Gastrocnemius medialis (tissue), 4 donors: Measurements from ENCODE around the gene FBXL13. TPM values are rescaled to one million over a fixed set of nuclear protein-coding genes. Genes with fewer than 3 reads are reported as not detected.

ENCODE experiments used
- ATAC-seq, 2 donors: fragments of 150-250 bp; one replicate each; pipeline ENCODE4 v1.9.1; 2016
- DNase-seq, 2 donors: peaks; one replicate each; pipeline ENCODE4 v3.0.0-alpha.2; 2019
- H3K27ac ChIP-seq, 4 donors: fragments of 200-600 bp; sonication (generic); 1 replicate in 1 of 4; 2 replicates in 3 of 4; pipeline ENCODE4 v1.5.1; 2016 to 2018; ENCODE audit warnings: mild to moderate bottlenecking in 2 of 4, moderate library complexity in 1 of 4
- H3K27me3 ChIP-seq, 3 donors: fragments of 200-600 bp; sonication (generic) in 2 of 3; 1 replicate in 1 of 3; 2 replicates in 2 of 3; pipeline versions ENCODE4 v1.5.1 to v1.6.0; 2016 to 2019; ENCODE audit warnings: mild to moderate bottlenecking in 1 of 3, moderate library complexity in 1 of 3
- H3K36me3 ChIP-seq, 2 donors: fragments of 200-600 bp; sonication (generic) in 1 of 2; one replicate each; pipeline ENCODE4 v1.5.1; 2017 to 2018
- H3K4me1 ChIP-seq, 2 donors: fragments of 200-600 bp; sonication (generic) in 1 of 2; one replicate each; pipeline ENCODE4 v1.5.1; 2016 to 2017; ENCODE audit warnings: mild to moderate bottlenecking in 2 of 2
- H3K4me3 ChIP-seq, 4 donors: fragments of 200-600 bp; sonication (generic) in 3 of 4; 1 replicate in 1 of 4; 2 replicates in 3 of 4; pipeline ENCODE4 v1.5.1; 2016 to 2019; ENCODE audit warnings: mild to moderate bottlenecking in 2 of 4
- H3K9me3 ChIP-seq, 3 donors: fragments of 200-600 bp; sonication (generic) in 2 of 3; 1 replicate in 1 of 3; 2 replicates in 2 of 3; pipeline ENCODE4 v1.5.1; 2016 to 2019
- POLR2A ChIP-seq, 2 donors: fragments of 450-650 bp; IDR thresholded peaks; one replicate each; pipeline ENCODE4 v1.6.1; 2017; ENCODE audit warnings: antibody characterized with exemption in 2 of 2, mild to moderate bottlenecking in 2 of 2, moderate library complexity in 2 of 2
- in situ Hi-C, 4 donors: fragments of 200-750 bp; cut with MboI; loops; one replicate each; pipeline versions ENCODE4 v1.15.0 to v1.8.0; 2017; ENCODE audit warnings: low sequenced_read_pairs in 4 of 4
- intact Hi-C: fragments of 100-400 bp; cut with DNase I; formaldehyde crosslinking; loops from one replicate; pipeline ENCODE4 v1.15.1; 2023; ENCODE audit warnings: low total_unique reads
- total RNA-seq, 4 donors: library from RNA; depleted of rRNA; stranded (reverse); fragments of >200 nt; gene quantifications; one replicate each; pipeline versions ENCODE4 v1.1.0 to v1.2.3, GENCODE V29; 2016
- TF ChIP-seq, protein P1 (sequence below), 5 experiments: fragments of 450-650 bp in 3 of 5; fragments of 200-600 bp in 2 of 5; sonication (generic) in 2 of 5; IDR thresholded peaks in 4 of 5; conservative IDR thresholded peaks in 1 of 5; 1 replicate in 4 of 5; 2 replicates in 1 of 5; pipeline ENCODE4 v1.5.1; 2016 to 2019; ENCODE audit warnings: antibody characterized with exemption in 5 of 5, mild to moderate bottlenecking in 3 of 5, moderate library complexity in 3 of 5

FBXL13 gene
- total RNA-seq, 4 donors from 2014 or later, result 0.26 TPM; not detected in 3

DNA sequence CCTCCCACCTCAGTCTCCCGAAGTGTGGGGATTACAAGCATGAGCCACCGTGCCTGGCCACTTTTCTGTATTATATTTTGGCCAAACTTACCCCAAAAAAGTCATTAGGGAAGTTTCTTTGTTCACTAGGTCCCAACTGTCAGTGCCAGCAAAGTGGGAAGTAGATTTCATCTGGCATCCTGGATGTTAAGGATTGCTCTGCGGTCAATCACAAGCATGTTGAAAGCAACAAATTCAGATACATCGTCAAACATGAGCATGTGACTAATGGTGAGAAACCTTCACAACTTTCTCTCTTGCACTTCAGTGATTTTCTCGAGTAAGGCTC is 176.1 kb downstream of the FBXL13 start:
- intact Hi-C loops (no loop called here), in situ Hi-C loops (no loop called here)
- no peaks in the 10 kb centered on the region for H3K36me3 ChIP-seq
- TF ChIP-seq POLR2A (IDR thresholded peaks at IDR 0.05), result no peak
- ATAC-seq, result no peak
- no peak overlapping the region for H3K4me3 ChIP-seq
- no peaks in the 10 kb centered on the region for H3K4me1 ChIP-seq
- H3K27ac ChIP-seq, result no peak overlapping the region
- no peaks in the 10 kb centered on the region for H3K9me3 ChIP-seq
- no peaks in the 10 kb centered on the region for H3K27me3 ChIP-seq
- DNase-seq, result no peak

DNA sequence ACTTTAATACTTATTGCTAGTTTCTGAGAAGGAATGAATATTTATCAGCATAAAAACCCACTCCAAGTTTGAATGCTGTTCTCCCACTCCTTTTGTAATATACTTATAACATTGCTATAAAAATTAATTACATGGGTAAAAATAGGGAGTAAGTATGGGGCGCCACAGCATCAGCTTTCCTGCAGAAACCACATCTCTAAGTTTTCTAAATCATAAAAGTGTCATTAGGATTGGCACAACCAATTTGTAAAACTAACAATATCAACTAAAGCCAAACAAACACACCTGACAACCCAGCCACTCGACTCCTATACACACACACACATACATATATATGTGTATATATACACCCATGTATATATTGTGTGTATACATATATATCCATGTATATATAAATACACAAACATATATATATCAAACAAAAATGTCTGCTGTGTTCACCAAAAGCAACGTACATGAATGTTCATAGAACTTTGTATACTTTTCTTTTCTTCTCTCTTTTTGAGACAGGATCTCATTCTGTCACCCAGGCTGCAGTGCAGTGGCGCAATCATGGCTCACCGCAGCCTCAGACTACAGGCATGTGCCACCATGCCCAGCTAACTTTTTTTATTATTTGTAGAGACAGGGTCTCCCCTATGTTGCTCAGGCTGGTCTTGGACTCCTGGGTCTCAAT is 176.6 kb downstream of the FBXL13 start:
- no peak for ATAC-seq
- H3K27me3 ChIP-seq, result no peaks in the 10 kb centered on the region
- no peak overlapping the region for H3K4me3 ChIP-seq
- no peaks in the 10 kb centered on the region for H3K36me3 ChIP-seq
- in situ Hi-C loops, result no loop called here
- no peak for DNase-seq
- TF ChIP-seq, protein P1, sequence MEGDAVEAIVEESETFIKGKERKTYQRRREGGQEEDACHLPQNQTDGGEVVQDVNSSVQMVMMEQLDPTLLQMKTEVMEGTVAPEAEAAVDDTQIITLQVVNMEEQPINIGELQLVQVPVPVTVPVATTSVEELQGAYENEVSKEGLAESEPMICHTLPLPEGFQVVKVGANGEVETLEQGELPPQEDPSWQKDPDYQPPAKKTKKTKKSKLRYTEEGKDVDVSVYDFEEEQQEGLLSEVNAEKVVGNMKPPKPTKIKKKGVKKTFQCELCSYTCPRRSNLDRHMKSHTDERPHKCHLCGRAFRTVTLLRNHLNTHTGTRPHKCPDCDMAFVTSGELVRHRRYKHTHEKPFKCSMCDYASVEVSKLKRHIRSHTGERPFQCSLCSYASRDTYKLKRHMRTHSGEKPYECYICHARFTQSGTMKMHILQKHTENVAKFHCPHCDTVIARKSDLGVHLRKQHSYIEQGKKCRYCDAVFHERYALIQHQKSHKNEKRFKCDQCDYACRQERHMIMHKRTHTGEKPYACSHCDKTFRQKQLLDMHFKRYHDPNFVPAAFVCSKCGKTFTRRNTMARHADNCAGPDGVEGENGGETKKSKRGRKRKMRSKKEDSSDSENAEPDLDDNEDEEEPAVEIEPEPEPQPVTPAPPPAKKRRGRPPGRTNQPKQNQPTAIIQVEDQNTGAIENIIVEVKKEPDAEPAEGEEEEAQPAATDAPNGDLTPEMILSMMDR (IDR thresholded peaks at IDR 0.05 in 4 of 5, conservative IDR thresholded peaks at IDR 0.05 in 1 of 5), result no peak
- TF ChIP-seq POLR2A (IDR thresholded peaks at IDR 0.05), result no peak
- H3K4me1 ChIP-seq, result peaks cover 0 to 2% of the 10 kb centered on the region in 2 donors
- H3K9me3 ChIP-seq, result no peaks in the 10 kb centered on the region
- intact Hi-C loops, result no loop called here
- no peak overlapping the region for H3K27ac ChIP-seq

DNA sequence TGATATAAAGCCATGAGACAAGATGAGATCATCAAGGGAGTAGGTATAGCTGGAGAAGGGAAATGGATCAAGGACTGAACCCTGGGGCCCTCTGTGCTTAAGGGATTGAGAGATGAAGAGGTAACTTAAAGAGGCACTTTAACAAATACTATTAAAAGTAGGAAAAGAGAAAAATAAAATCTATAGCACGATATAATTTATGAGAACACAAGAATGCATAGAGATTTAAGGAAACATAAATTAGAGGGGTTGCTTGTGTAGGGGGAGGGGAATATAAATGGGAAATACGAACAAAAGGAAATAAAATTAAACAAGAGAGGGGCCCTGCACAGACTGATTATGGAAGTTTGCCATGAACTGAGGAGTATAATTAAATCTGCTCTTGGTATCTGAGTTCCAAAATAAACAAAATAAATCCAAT is 177.4 kb downstream of the FBXL13 start:
- no peak overlapping the region for H3K27ac ChIP-seq
- H3K4me1 ChIP-seq, result peaks cover 0 to 10% of the 10 kb centered on the region in 2 donors
- H3K9me3 ChIP-seq, result no peaks in the 10 kb centered on the region
- intact Hi-C loops (no loop called here), in situ Hi-C loops (no loop called here)
- no peaks in the 10 kb centered on the region for H3K27me3 ChIP-seq
- no peak for TF ChIP-seq POLR2A (IDR thresholded peaks at IDR 0.05)
- TF ChIP-seq, protein P1 (IDR thresholded peaks at IDR 0.05 in 4 of 5, conservative IDR thresholded peaks at IDR 0.05 in 1 of 5), result no peak
- no peak for DNase-seq
- H3K4me3 ChIP-seq, result no peak overlapping the region
- no peak for ATAC-seq
- H3K36me3 ChIP-seq, result no peaks in the 10 kb centered on the region

DNA sequence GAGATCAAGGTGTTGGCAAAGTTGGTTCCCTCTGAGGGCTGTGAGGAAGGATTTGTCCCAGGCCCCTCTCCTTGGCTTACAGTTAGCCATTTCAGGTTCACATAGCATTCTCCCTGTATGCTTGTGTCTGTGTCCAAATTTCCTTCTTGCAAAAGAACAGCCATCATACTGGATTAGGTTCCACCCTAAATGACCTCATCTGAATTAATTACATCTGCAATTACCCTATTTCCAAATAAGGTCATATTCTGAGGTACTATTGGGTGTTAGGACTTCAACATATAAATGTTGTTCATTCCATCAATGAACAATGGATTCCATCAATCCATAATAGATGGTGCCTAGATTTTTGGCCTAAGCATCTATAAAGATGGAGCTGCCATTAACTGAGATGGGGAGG is 178.0 kb downstream of the FBXL13 start:
- no peak for DNase-seq
- intact Hi-C loops, result no loop called here
- H3K27ac ChIP-seq, result no peak overlapping the region

DNA sequence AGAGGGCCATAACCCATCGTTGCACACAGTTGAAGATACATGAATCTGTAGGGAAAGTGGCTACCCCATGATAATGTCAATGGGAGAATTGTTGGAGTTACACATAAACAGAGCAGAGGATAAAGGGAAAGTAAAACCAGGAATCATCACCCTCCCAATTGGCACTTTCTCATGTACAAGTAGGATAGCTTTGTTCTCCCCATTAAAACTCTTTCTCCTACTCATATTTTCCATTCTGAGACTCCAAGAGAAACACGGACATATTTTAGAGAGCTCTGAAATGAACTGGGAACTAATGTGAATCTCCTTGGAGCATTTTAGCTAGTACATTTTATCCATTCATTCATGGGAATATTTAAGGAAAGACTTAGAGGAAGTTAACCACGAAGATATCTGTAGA is 179.0 kb downstream of the FBXL13 start:
- peaks cover 4 to 22% of the 10 kb centered on the region in 2 donors for H3K4me1 ChIP-seq
- in situ Hi-C loops, result no loop called here
- no peak for ATAC-seq

More for the DNA sequence above, 178.0 kb downstream of the FBXL13 start:
- in situ Hi-C loops, result no loop called here
- no peaks in the 10 kb centered on the region for H3K27me3 ChIP-seq
- peaks cover 3 to 16% of the 10 kb centered on the region in 2 donors for H3K4me1 ChIP-seq
- TF ChIP-seq, protein P1 (IDR thresholded peaks at IDR 0.05 in 4 of 5, conservative IDR thresholded peaks at IDR 0.05 in 1 of 5), result no peak
- TF ChIP-seq POLR2A (IDR thresholded peaks at IDR 0.05), result no peak
- ATAC-seq, result no peak
- H3K4me3 ChIP-seq, result no peak overlapping the region
- no peaks in the 10 kb centered on the region for H3K9me3 ChIP-seq
- H3K36me3 ChIP-seq, result no peaks in the 10 kb centered on the region

More for the DNA sequence above, 179.0 kb downstream of the FBXL13 start:
- Histone ChIP-seq H3K4me3 (no peak overlapping the region), H3K9me3 (no peaks in the 10 kb centered on the region), H3K27me3 (no peaks in the 10 kb centered on the region), H3K27ac (no peak overlapping the region), H3K36me3 (no peaks in the 10 kb centered on the region)
- intact Hi-C loops, result no loop called here
- TF ChIP-seq POLR2A (IDR thresholded peaks at IDR 0.05), result no peak
- TF ChIP-seq, protein P1 (IDR thresholded peaks at IDR 0.05 in 4 of 5, conservative IDR thresholded peaks at IDR 0.05 in 1 of 5), result no peak
- no peak for DNase-seq
